HL-60 (cell line): ENCODE measurements around the gene PROC.

Experiments used
- CTCF ChIP-seq: IDR thresholded peaks from one replicate; pipeline ENCODE4 v1.5.1; 2011; ENCODE audit warnings: low read length, control low read depth, inconsistent platforms; ENCODE audit not compliant: insufficient read depth
- GABPA ChIP-seq: IDR thresholded peaks from 2 replicates; pipeline ENCODE4 v1.6.1; 2012; ENCODE audit warnings: low read depth
- REST ChIP-seq: IDR thresholded peaks from 2 replicates; pipeline ENCODE4 v1.6.1; 2012; ENCODE audit warnings: low read depth; ENCODE audit not compliant: insufficient replicate concordance

- TF ChIP-seq CTCF: no peak
- no peak for TF ChIP-seq GABPA
- TF ChIP-seq REST: no peak
Measured at GRCh38 chr2:127401757-127402695, 16.2 kb upstream of the PROC start.
